Ovary (tissue), 3 donors: ENCODE results near the gene MGAT4D.

Experiments used
- EP300 ChIP-seq: sonication (generic); formaldehyde crosslinking; IDR thresholded peaks from one replicate; pipeline ENCODE4 v1.6.1; 2017; ENCODE audit warnings: antibody characterized with exemption
- POLR2A ChIP-seq: fragments of 450-650 bp; IDR thresholded peaks from one replicate; pipeline ENCODE4 v1.6.1; 2017; ENCODE audit warnings: antibody characterized with exemption, mild to moderate bottlenecking, moderate library complexity
- TF ChIP-seq, protein P1 (sequence below), 3 donors: fragments of 450-650 bp in 2 of 3; fragments of 200-600 bp in 1 of 3; IDR thresholded peaks; one replicate each; pipeline versions ENCODE4 v1.5.1 to v1.8.0; 2016 to 2022; ENCODE audit warnings: antibody characterized with exemption in 3 of 3, mild to moderate bottlenecking in 1 of 3
- donor health status: DM: no; HTN: no; CAD: no.

DNA sequence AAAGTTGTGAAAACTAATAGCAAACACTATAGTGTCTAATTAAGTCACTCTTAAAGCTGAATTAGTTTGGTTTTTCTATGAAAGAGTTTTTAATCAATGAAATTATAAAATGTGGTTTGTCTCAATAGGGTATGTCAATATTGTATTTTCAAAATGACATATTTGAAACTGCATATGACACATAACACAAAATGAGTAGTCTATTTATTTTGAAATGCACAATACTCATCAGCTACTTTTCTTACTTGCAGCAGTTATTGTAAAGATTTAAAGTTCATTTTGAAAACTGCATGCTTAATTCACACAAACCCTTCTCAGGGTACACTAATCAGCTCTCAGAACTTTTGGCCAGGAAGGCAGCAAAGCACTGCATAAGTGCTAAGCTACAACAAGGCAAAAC lies 91.8 kb downstream of the MGAT4D start:
- TF ChIP-seq, protein P1, sequence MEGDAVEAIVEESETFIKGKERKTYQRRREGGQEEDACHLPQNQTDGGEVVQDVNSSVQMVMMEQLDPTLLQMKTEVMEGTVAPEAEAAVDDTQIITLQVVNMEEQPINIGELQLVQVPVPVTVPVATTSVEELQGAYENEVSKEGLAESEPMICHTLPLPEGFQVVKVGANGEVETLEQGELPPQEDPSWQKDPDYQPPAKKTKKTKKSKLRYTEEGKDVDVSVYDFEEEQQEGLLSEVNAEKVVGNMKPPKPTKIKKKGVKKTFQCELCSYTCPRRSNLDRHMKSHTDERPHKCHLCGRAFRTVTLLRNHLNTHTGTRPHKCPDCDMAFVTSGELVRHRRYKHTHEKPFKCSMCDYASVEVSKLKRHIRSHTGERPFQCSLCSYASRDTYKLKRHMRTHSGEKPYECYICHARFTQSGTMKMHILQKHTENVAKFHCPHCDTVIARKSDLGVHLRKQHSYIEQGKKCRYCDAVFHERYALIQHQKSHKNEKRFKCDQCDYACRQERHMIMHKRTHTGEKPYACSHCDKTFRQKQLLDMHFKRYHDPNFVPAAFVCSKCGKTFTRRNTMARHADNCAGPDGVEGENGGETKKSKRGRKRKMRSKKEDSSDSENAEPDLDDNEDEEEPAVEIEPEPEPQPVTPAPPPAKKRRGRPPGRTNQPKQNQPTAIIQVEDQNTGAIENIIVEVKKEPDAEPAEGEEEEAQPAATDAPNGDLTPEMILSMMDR (IDR thresholded peaks at IDR 0.05), result no peak
- TF ChIP-seq POLR2A (no peak), EP300 (no peak)
